MG63 (cell line): ENCODE data around the gene AZI2. TPM values are rescaled to one million over a fixed set of nuclear protein-coding genes. Genes with fewer than 3 reads are reported as not detected.

ENCODE experiments used
- DNase-seq: peaks from one replicate; pipeline ENCODE4 v3.0.0-alpha.2; 2020
- H3K27me3 ChIP-seq: fragments of 250-450 bp; sonication (Bioruptor Pico); 2 replicates; pipeline ENCODE4 v1.5.1; 2020; ENCODE audit warnings: mild to moderate bottlenecking, moderate library complexity
- H3K36me3 ChIP-seq: fragments of 250-450 bp; sonication (Bioruptor Pico); 2 replicates; pipeline ENCODE4 v1.5.1; 2020; ENCODE audit warnings: mild to moderate bottlenecking, moderate library complexity
- H3K4me3 ChIP-seq: fragments of 250-450 bp; sonication (Bioruptor Pico); 2 replicates; pipeline ENCODE4 v1.5.1; 2020; ENCODE audit warnings: mild to moderate bottlenecking, moderate library complexity
- H3K9me3 ChIP-seq: fragments of 250-450 bp; sonication (Bioruptor Pico); 2 replicates; pipeline ENCODE4 v1.5.1; 2020; ENCODE audit warnings: mild to moderate bottlenecking, moderate library complexity
- total RNA-seq: library from RNA; depleted of rRNA; stranded (reverse); fragments of >200 nt; shearing (Covaris generic); gene quantifications from 2 replicates; pipeline ENCODE4 v1.2.3, GENCODE V29; 2014; ENCODE audit warnings: low replicate concordance

AZI2 gene
- total RNA-seq, 1 experiment from 2014 or later, result 51.7 TPM

GRCh38 chr3:28317438-28318022 is 31.1 kb downstream of the AZI2 start:
- H3K4me3 ChIP-seq, result no peak overlapping the region
- no peaks in the 10 kb centered on the region for H3K9me3 ChIP-seq
- H3K27me3 ChIP-seq, result no peaks in the 10 kb centered on the region
- H3K36me3 ChIP-seq, result no peaks in the 10 kb centered on the region; the same call in 1 of the 2 replicates
- no peak for DNase-seq

DNA sequence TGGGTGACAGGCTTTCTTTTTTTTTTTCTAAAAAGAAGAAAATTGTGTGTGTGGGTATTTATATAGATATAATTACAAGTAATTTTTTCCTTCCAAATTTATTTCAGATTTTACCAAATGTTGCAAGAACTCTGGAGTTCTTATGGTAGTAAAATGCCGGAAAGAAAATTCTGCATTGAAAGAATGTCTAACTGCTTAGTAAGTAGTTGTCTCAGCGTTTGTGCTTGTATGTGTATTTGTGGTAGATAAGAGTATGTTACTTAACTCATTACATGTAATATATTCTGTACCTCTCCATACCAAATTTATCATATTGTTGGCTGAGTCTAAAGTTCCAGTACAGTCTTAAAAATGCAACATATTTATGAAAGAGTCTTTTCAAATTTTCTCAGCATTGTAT is 32.4 kb downstream of the AZI2 start:
- H3K9me3 ChIP-seq, result no peaks in the 10 kb centered on the region
- DNase-seq, result no peak
- no peak overlapping the region for H3K4me3 ChIP-seq
- H3K36me3 ChIP-seq, result no peaks in the 10 kb centered on the region
- H3K27me3 ChIP-seq, result no peaks in the 10 kb centered on the region

- no peaks in the 10 kb centered on the region for H3K27me3 ChIP-seq
- no peaks in the 10 kb centered on the region for H3K36me3 ChIP-seq
- H3K9me3 ChIP-seq, result no peaks in the 10 kb centered on the region
- H3K4me3 ChIP-seq, result no peak overlapping the region
- no peak for DNase-seq
Measured at GRCh38 chr3:28315711-28316110, 32.9 kb downstream of the AZI2 start.

DNA sequence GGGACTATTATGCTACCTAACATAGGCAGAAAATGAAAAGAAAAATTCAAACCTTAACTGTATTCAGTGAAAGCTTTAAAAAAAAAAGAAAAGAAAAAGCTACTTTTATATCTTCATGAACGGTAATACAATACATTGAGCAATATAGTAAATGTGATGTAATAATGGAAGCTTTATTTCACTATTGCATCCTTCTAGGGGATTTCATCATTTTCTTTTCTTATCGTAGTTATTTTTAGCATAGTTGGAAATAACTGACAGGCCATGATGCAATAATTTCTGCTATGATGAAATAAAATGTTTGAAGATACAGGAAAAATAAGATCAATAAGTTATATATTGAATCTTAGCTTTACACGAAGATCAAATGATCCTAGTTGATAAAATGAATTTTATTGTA is 40.4 kb downstream of the AZI2 start:
- Histone ChIP-seq H3K9me3 (no peaks in the 10 kb centered on the region), H3K27me3 (no peaks in the 10 kb centered on the region), H3K4me3 (no peak overlapping the region), H3K36me3 (no peaks in the 10 kb centered on the region)
- DNase-seq, result no peak

GRCh38 chr3:28301688-28302087 is 46.9 kb downstream of the AZI2 start:
- Histone ChIP-seq H3K36me3 (no peaks in the 10 kb centered on the region), H3K27me3 (no peaks in the 10 kb centered on the region), H3K9me3 (no peaks in the 10 kb centered on the region), H3K4me3 (no peak overlapping the region)
- DNase-seq, result no peak

GRCh38 chr3:28300345-28300962 is 48.2 kb downstream of the AZI2 start:
- no peak for DNase-seq
- no peaks in the 10 kb centered on the region for H3K36me3 ChIP-seq
- no peaks in the 10 kb centered on the region for H3K9me3 ChIP-seq
- H3K4me3 ChIP-seq, result no peak overlapping the region
- H3K27me3 ChIP-seq, result no peaks in the 10 kb centered on the region

DNA sequence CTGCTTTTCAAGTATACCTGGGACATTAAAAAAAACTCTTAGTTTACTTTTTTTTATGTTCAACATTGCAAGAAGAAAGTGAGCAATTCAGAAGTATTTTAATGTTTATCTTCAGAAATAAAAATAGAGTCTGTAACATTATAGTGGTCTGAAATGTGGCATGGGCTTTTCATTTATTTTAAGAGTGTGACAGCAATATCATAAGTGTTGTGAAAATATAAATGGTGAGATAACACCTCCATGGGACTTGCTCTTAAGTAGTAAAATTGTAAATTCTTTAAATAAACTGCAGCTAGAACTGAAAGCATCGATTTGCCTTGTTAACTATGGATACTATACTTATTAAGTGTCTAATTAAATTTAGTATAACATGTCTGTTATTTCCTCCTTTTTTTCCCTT is 48.9 kb downstream of the AZI2 start:
- Histone ChIP-seq H3K4me3 (no peak overlapping the region), H3K27me3 (no peaks in the 10 kb centered on the region), H3K36me3 (no peaks in the 10 kb centered on the region), H3K9me3 (no peaks in the 10 kb centered on the region)
- DNase-seq, result no peak

- H3K4me3 ChIP-seq, result no peak overlapping the region
- H3K27me3 ChIP-seq, result no peaks in the 10 kb centered on the region
- no peak for DNase-seq
- no peaks in the 10 kb centered on the region for H3K9me3 ChIP-seq
- H3K36me3 ChIP-seq, result no peaks in the 10 kb centered on the region
Measured at GRCh38 chr3:28295898-28296490, 52.6 kb downstream of the AZI2 start.

GRCh38 chr3:28294667-28295413 is 53.8 kb downstream of the AZI2 start:
- no peak for DNase-seq
- Histone ChIP-seq H3K36me3 (no peaks in the 10 kb centered on the region), H3K4me3 (no peak overlapping the region), H3K9me3 (0 out of 2 replicates have a peak, but pooled peaks cover 2% of the 10 kb centered on the region), H3K27me3 (no peaks in the 10 kb centered on the region)

GRCh38 chr3:28292622-28293021 is 56.0 kb downstream of the AZI2 start:
- H3K9me3 ChIP-seq, result 0 out of 2 replicates have a peak, but pooled peaks cover 2% of the 10 kb centered on the region
- no peaks in the 10 kb centered on the region for H3K27me3 ChIP-seq
- no peak overlapping the region for H3K4me3 ChIP-seq
- no peaks in the 10 kb centered on the region for H3K36me3 ChIP-seq
- no peak for DNase-seq

- no peak for DNase-seq
- Histone ChIP-seq H3K4me3 (no peak overlapping the region), H3K36me3 (no peaks in the 10 kb centered on the region), H3K9me3 (0 out of 2 replicates have a peak, but pooled peaks cover 2% of the 10 kb centered on the region), H3K27me3 (no peaks in the 10 kb centered on the region)
Measured at GRCh38 chr3:28291577-28291976, 57.0 kb downstream of the AZI2 start.

DNA sequence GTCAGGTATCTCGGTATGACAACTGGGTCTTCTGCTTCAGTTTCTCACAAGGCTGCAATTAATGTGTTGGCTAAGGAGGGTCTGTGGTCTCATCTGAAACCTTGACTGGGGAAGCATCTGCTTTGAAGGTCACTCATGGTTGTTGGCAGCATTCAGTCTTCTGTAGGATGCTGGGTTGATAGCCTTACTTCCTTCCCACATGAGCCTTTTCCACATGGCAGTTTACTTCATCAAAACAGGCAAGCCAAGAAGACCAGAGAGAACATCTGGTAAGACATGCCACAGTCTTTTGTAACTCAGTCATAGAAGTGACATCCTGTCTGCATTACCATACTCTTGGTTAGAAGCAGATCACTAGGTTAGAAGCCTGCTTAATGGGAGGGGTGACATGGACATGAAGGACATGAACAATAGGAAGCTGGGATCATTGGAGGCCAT is 57.7 kb downstream of the AZI2 start:
- Histone ChIP-seq H3K9me3 (0 out of 2 replicates have a peak, but pooled peaks cover 2% of the 10 kb centered on the region), H3K4me3 (no peak overlapping the region), H3K27me3 (no peaks in the 10 kb centered on the region), H3K36me3 (no peaks in the 10 kb centered on the region)
- DNase-seq, result no peak

DNA sequence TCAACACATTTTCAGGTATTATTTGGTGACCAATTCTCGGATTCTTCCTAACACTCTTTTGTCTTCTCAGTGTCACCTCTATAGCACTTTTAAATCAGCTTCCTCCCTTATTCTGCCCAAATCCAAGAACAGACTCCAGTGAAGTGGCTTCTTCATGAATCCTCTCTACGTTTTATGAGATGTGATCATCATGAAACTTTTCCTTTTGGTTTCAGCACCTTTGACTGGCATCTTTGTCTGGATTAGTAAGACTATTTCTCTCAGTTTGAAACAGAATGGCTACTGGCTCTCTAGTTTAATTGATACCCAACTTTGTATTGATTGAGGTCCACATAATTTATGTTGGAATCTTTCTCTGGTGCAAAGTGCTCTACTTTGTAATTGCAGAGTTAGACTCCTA is 61.6 kb downstream of the AZI2 start:
- Histone ChIP-seq H3K4me3 (no peak overlapping the region), H3K27me3 (no peaks in the 10 kb centered on the region), H3K36me3 (no peaks in the 10 kb centered on the region), H3K9me3 (0 out of 2 replicates have a peak, but pooled peaks cover 2% of the 10 kb centered on the region)
- DNase-seq, result no peak

DNA sequence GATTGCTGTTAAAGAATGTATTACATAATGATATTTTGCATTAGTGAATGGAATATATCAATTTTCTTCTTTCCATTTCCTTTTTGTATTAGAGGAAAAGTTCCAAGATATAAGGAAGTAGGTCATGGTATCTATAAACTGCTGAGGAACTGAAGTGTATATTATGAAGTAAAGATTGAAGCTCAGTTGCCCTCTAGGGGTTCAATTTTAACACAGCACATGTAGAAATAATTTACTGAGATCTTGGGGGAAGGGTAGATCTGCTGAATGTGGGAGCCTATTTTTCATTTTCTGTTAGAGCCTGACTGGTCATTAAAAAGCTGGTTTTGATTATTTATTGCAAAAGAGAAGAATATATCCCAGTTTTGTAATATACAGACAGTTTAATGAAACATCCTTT is 62.0 kb downstream of the AZI2 start:
- no peak overlapping the region for H3K4me3 ChIP-seq
- H3K36me3 ChIP-seq, result no peaks in the 10 kb centered on the region
- 0 out of 2 replicates have a peak, but pooled peaks cover 2% of the 10 kb centered on the region for H3K9me3 ChIP-seq
- no peak for DNase-seq
- no peaks in the 10 kb centered on the region for H3K27me3 ChIP-seq

GRCh38 chr3:28280781-28281180 is 67.8 kb downstream of the AZI2 start:
- Histone ChIP-seq H3K4me3 (no peak overlapping the region), H3K36me3 (no peaks in the 10 kb centered on the region)
- no peak for DNase-seq

GRCh38 chr3:28279770-28280169 is 68.9 kb downstream of the AZI2 start:
- Histone ChIP-seq H3K36me3 (no peaks in the 10 kb centered on the region), H3K4me3 (no peak overlapping the region), H3K27me3 (no peaks in the 10 kb centered on the region), H3K9me3 (no peaks in the 10 kb centered on the region)
- DNase-seq, result no peak

More at GRCh38 chr3:28280781-28281180, 67.8 kb downstream of the AZI2 start:
- no peaks in the 10 kb centered on the region for H3K27me3 ChIP-seq
- no peaks in the 10 kb centered on the region for H3K9me3 ChIP-seq

DNA sequence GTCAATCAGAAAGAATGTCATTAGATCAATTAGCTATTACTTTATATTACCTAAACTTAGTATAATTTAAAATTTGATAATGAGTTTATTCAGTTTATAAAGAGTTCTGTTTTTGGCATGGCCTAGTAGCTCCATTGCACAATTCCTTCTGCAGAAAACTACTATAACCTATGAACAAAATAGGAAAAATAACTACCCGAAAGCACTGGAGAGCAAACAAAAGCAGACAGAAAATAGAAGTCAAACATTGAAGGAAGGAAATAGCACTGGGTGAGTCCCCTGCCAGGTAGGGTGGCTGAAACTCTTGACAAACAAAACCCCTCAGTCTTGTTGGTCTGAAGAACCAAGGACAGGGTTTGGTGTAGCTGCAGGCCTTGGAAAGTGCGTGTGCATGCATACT is 69.7 kb downstream of the AZI2 start:
- Histone ChIP-seq H3K27me3 (no peaks in the 10 kb centered on the region), H3K9me3 (no peaks in the 10 kb centered on the region), H3K36me3 (no peaks in the 10 kb centered on the region), H3K4me3 (no peak overlapping the region)
- no peak for DNase-seq
